ENCODE data around the gene BCL6B. TPM values are rescaled to one million over a fixed set of nuclear protein-coding genes. Genes with fewer than 3 reads are reported as not detected.

The BCL6B gene
- total RNA-seq, 1 donor from 2014 or later = 35.2 TPM

DNA sequence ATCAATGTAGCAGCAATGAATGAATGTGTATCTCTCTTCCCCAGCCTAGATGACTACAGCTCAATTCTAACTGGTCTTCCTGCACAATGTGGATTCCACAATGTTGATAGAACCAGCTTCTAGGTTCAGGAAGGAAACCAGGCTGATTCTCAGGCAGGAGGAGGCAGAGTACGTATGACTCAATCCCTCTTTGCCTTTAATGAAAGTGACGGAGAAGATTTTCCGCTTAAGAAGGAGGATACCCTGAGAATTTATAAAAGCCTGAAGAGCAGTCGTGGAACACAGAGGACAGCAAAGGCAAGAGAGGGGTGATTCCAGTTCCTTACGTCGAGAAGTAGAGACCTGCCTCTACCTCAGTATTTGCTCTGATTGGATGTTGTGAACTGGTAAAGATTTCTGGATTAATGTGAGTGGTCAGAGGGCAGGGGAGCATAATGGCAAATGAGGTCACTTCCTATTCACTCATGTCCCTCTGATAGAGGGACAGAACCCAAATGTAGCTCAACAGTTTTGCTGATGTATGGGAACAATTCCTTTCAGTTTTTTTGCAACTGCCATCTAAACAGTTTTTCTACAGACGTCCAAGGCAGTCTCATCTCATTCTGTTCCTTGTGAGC, 36.1 kb downstream of the BCL6B start:
- DNase-seq (ENCODE audit: low spot score) = no peak

DNA sequence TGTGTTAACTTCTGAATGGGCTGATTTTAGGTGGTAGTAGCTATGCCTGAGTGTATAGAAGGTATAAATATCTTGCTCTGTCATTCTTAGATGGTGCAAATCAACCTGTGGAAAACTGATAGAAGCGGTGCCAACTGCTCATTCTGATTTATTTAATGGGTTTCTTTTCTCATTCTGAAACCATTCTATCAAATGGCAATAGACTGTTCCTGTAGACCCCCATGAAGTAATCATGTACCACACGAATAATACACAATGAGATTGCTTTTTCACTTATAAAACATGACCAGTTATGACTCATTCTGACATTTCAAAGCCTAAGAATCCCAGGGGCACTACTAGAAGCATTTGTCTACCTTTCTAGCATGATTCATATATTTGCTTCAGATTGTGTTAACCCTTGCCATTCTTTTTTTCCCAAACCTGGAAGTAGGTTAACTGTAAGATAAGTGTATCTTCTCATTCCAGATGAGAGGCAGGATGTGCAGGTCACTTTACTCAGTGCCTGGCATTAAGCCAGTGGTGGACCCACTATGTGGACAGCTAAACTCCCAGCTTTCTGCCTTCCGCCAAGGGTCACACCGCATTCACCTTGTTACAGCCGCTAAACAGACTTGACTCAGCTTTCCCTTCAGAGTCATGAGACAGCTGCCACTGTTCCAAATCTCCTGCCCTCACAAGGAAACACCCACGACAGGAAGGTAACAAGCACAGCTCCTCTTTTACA, 37.5 kb downstream of the BCL6B start:
- DNase-seq (ENCODE audit: low spot score) = no peak

DNA sequence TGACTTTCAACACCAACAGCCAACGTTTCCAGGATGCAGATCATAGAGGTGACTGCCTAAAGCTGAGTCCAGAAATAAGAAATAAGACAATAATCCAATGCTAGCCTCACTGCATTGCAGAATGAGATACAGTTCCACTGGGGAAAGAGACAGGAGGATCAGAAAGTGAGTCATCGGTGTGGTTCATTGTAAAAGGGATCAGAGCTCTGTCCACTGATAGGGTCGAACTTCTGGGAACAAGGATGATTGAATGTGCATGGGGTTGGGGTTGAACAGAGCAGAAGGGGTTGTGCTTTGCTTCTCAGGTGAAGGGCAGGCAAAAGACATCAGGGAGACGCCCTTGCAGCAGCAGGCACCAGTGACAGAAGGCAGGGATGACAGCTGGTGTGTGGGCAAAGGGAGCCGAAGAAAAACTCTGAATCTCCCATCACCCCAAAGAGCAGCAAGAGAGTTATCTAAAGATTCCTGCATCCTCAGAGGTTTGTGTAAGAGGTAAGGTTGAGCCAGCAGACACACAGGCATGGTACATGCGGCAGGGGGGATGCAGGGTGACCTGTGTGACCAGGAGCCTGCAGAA, 40.8 kb downstream of the BCL6B start:
- DNase-seq (ENCODE audit: low spot score) = peak; percentile 42

DNA sequence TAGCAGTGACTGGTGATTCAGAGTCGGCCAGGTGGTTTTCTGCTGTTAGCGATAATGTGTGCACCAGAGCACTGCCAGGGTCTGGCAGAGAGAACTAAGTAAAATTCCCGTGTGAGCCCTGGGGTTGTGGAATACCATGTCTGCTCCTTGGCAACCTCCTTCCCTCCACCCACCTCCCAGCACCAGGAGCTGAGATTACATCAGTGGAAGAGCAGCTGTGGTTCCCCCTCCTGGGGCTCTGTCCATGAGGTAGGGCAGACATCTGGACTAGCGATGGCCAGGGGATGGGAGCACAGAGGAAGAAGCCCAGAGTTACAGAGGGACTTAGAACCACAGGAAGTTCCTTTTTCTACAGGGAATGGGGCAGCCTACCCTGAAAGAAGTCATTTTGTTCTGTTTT, 41.4 kb downstream of the BCL6B start:
- DNase-seq (ENCODE audit: low spot score) = peak; percentile 27

DNA sequence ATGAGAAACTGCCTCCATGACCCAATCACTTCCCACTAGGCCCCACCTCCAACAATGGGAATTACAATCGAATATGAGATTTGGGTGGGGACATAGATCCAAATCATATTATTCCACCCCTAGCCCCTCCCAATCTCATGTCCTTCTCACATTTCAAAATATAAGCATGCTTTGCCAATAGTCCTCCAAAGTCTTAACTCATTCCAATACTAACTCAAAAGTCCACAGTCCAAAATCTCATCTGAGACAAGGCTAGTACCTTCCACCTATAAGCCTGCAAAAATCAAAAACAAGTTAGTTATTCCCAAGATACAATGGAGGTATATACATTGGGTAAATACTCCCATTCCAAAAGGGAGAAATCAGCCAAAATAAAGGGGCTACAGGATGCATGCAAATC, 44.3 kb downstream of the BCL6B start:
- no peak for DNase-seq (ENCODE audit: low spot score)

DNA sequence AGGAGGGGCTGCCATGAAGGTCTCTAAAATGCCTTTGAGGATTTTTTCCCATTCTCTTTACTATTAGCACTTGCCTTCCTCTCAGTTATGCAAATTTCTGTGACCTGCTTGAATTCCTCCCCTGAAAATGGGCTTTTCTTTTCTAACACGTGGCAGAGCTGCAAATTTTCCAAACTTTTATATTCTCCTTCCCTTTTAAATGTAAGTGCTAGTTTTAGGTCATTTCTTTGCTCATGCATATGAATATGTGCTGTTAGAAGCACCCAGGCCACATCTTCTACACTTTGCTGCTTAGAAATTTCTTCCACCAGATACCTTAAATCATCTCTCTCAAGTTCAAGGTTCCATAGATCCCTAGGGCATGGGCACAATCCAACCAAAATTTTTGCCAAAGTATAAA, 45.4 kb downstream of the BCL6B start:
- no peak for DNase-seq (ENCODE audit: low spot score)

DNA sequence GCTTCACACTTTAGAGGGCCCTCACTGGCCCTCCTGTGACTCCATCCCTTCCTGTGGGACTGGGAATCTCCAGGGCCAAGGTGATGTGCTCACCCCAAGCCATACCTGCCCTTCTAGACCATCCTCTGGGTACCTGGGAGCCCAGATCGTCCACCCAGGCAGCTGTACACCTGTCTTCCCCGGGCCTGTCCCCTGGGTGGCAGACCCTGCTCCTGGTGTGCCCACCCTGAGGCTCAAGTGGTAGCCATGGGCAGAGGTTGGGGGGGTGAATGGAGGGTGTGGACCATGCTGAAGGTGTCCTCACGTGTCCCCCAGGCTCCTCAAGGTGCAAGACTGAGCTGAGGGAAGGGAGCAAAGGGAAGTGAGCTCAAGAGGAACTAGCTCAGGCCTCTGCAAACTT, 47.9 kb downstream of the BCL6B start:
- no peak for DNase-seq (ENCODE audit: low spot score)

DNA sequence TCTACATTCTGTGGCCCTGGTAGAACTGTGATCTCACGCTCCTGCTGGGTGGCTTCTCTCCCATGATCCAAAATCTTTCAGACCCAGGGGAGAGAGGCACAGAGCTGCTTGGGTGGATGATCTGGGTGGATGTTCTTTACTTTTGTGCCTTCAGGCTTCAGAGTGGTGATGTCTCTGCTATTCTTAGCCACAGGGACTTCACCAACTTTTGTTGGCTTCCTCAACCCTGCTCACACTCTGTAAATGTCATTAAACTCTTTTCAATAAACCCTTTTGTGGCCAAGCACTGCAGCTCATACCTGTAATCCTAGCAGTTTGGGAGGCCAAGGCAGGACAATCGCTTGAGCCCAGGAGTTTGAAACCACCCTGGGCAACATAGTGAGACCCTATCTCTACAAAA, 49.6 kb downstream of the BCL6B start:
- DNase-seq (ENCODE audit: low spot score) = no peak

DNA sequence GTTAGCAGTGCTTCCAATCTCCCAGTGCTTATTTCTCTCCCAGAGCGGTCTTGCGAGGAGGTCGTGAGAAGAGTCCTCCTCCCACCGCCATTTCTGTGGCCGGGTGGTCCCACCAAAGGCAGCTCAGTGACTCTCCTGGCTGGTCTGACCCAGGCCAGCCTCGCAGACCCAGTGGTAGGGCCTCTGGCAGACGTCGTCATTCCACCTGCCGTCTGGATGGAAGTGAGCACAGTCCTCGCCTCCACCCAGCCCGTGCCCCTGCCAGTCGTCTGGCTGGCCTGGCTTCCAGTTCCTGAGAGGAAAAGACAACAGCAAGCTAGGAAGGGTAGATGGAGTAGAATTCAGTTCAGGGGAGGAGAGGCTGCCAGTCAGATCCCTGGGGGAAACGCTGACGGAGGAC, 52.1 kb downstream of the BCL6B start:
- no peak for DNase-seq (ENCODE audit: low spot score)

DNA sequence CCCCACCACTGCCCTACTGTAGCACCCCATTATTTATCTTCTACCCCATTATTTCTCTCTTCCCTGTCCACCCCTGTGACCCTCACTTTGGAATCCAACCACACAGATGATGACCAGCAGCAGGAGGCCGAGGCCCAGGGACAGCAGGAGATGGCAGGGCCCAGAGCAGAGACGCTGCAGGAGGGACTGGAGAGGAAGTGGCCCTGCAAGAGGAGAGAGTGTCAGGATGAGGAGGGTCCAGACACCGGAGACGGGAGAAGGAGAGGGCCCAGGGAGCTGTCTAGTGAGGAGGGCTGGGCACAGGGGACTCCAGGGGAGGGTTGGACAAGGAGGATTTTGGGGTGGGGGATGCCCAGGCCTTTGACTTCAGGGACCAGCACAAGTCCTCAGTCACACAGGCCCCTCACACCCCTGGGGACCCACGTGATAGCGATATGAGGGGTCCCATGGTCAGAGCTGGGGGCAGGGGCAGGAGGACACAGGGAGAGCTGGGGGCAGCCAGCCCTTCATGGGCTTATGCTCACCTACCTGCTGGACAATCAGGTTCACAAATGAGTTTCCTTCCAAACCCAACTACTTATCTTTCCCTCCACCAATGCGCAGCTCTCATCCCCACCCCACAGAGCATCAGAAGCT, 55.2 kb downstream of the BCL6B start:
- DNase-seq (ENCODE audit: low spot score) = no peak

DNA sequence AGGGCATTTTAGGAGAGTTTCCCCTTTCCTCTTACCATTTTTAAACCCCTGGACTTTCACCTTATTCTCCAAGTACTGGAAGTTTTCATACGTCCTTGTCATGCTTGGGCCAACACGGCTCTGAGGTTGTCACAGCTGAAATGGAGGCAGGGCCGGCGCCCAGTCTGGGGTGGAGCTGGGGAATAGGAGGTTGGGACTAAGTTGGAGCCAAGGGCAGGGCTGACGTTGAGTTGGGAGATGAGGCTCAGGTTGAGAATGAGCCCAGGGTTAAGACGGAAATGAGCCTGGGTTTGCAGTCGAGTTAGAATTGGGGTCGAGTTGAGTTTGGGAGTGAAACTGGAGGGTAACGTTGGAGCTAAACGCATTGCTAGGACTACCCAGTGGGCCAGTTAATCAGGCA, 55.9 kb downstream of the BCL6B start:
- DNase-seq (ENCODE audit: low spot score) = no peak

Other genes starting within 250 kb of the BCL6B start
- gene FBXO39, start 246.8 kb upstream of the BCL6B start, total RNA-seq (ENCODE audit: insufficient read depth, low replicate concordance) = 5.5 TPM
- gene TEKT1, start 191.3 kb upstream of the BCL6B start, total RNA-seq (ENCODE audit: insufficient read depth, low replicate concordance) = 0.72 TPM
- gene ALOX12, start 27.0 kb upstream of the BCL6B start, total RNA-seq (ENCODE audit: insufficient read depth, low replicate concordance) = not detected
- gene RNASEK, start 10.4 kb upstream of the BCL6B start, total RNA-seq (ENCODE audit: insufficient read depth, low replicate concordance) = 12.8 TPM
- not detected for gene SLC16A13, start 13.0 kb downstream of the BCL6B start, total RNA-seq (ENCODE audit: insufficient read depth, low replicate concordance)
- 2.9 TPM for gene SLC16A11, start 21.0 kb downstream of the BCL6B start, total RNA-seq (ENCODE audit: insufficient read depth, low replicate concordance)
- not detected for gene CLEC10A, start 57.2 kb downstream of the BCL6B start, total RNA-seq (ENCODE audit: insufficient read depth, low replicate concordance)
- gene ASGR2, start 91.8 kb downstream of the BCL6B start, total RNA-seq (ENCODE audit: insufficient read depth, low replicate concordance) = not detected
- gene ASGR1, start 156.3 kb downstream of the BCL6B start, total RNA-seq (ENCODE audit: insufficient read depth, low replicate concordance) = 1.2 TPM
- gene DLG4, start 196.8 kb downstream of the BCL6B start, total RNA-seq (ENCODE audit: insufficient read depth, low replicate concordance) = 18.3 TPM
- 147 TPM for gene ACADVL, start 196.9 kb downstream of the BCL6B start, total RNA-seq (ENCODE audit: insufficient read depth, low replicate concordance)
- 64.8 TPM for gene DVL2, start 211.5 kb downstream of the BCL6B start, total RNA-seq (ENCODE audit: insufficient read depth, low replicate concordance)
- 29.1 TPM for gene PHF23, start 216.4 kb downstream of the BCL6B start, total RNA-seq (ENCODE audit: insufficient read depth, low replicate concordance)
- 240 TPM for gene GABARAP, start 219.4 kb downstream of the BCL6B start, total RNA-seq (ENCODE audit: insufficient read depth, low replicate concordance)
- gene CTDNEP1, start 228.7 kb downstream of the BCL6B start, total RNA-seq (ENCODE audit: insufficient read depth, low replicate concordance) = 15.4 TPM
- gene ELP5, start 229.2 kb downstream of the BCL6B start, total RNA-seq (ENCODE audit: insufficient read depth, low replicate concordance) = 13.7 TPM
- 14.2 TPM for gene CLDN7, start 239.4 kb downstream of the BCL6B start, total RNA-seq (ENCODE audit: insufficient read depth, low replicate concordance)

All from umbilical cord (tissue), 2 donors.